HFFc6 (cell line): Measurements from ENCODE around the gene SLC16A5. TPM values are rescaled to one million over a fixed set of nuclear protein-coding genes. Genes with fewer than 3 reads are reported as not detected.
"Not testable (repeated sequence)": the region's sequence is repeated elsewhere in the genome, so short reads cannot be mapped to it uniquely, and the experiment has no call there.

ENCODE experiments used
- DNase-seq: peaks from one replicate; pipeline ENCODE4 v3.0.0-alpha.2; 2018
- H3K27ac Mint-ChIP-seq: 2 replicates; pipeline ENCODE4 v1.8.0; 2020; ENCODE audit warnings: mild to moderate bottlenecking, mixed read lengths
- H3K27me3 Mint-ChIP-seq: 2 replicates; pipeline ENCODE4 v1.8.0; 2021; ENCODE audit warnings: mild to moderate bottlenecking, moderate library complexity, mixed read lengths; ENCODE audit not compliant: insufficient read depth
- H3K36me3 Mint-ChIP-seq: 2 replicates; pipeline ENCODE4 v1.8.0; 2021; ENCODE audit warnings: low read depth, mixed read lengths
- H3K4me1 Mint-ChIP-seq: 2 replicates; pipeline ENCODE4 v1.8.0; 2020; ENCODE audit warnings: low read depth, mixed read lengths
- H3K4me3 Mint-ChIP-seq: 2 replicates; pipeline ENCODE4 v1.8.0; 2020; ENCODE audit warnings: mild to moderate bottlenecking, moderate library complexity, mixed read lengths
- H3K9me3 Mint-ChIP-seq: 2 replicates; pipeline ENCODE4 v1.8.0; 2020; ENCODE audit warnings: mild to moderate bottlenecking, mixed read lengths
- CTCF ChIP-seq: fragments of 200-600 bp; sonication (generic); IDR thresholded peaks from 2 replicates; pipeline ENCODE4 v1.5.0; 2021; ENCODE audit warnings: antibody characterized with exemption, mild to moderate bottlenecking
- total RNA-seq, 6 experiments: library from RNA; stranded (reverse); fragmentation: NEBNext Ultra II Directional; extraction: Animal tissue kit (Norgen Biotek cat#: 25700); gene quantifications; 2 replicates in 1 of 6; 3 replicates in 5 of 6; pipeline ENCODE4 v1.2.3, GENCODE V29; 2021

The SLC16A5 gene
- total RNA-seq, 6 experiments from 2014 or later = 13.9 to 25.0 (median 21.1) TPM

DNA sequence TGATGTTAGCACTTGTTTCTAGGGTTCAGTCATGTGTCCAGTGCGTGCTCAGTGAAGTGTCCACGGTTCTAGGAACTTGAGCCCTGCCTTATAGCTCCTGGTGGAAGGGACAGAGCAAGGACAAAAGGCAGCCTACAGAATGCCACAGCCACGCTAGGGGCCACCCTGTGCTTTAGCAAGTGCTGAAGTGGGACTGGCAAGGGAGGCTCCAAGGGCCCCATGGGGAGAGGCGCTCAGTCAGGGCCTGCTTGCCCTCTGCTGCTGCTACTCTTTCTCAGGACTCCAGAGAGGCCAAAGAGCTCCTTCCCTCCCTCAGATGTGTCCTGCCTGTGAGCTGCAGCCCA is 37.0 kb downstream of the SLC16A5 start:
- Mint-ChIP-seq H3K4me1 (peaks cover 15% of the 10 kb centered on the region), H3K27me3 (peaks cover 4% of the 10 kb centered on the region), H3K36me3 (peaks cover 18% of the 10 kb centered on the region), H3K9me3 (no peaks in the 10 kb centered on the region), H3K27ac (no peak overlapping the region), H3K4me3 (no peak overlapping the region)
- DNase-seq = no peak
- no peak for TF ChIP-seq CTCF

- H3K27ac Mint-ChIP-seq = no peak overlapping the region
- H3K4me1 Mint-ChIP-seq = peaks cover 21% of the 10 kb centered on the region
- H3K9me3 Mint-ChIP-seq = no peaks in the 10 kb centered on the region
- peaks cover 6% of the 10 kb centered on the region; the same call in 1 of the 2 replicates for H3K27me3 Mint-ChIP-seq
- H3K4me3 Mint-ChIP-seq = no peak overlapping the region
- no peak for DNase-seq
- no peak for TF ChIP-seq CTCF
- peaks cover 15% of the 10 kb centered on the region for H3K36me3 Mint-ChIP-seq
Measured at GRCh38 chr17:75125984-75126383, 38.2 kb downstream of the SLC16A5 start.

DNA sequence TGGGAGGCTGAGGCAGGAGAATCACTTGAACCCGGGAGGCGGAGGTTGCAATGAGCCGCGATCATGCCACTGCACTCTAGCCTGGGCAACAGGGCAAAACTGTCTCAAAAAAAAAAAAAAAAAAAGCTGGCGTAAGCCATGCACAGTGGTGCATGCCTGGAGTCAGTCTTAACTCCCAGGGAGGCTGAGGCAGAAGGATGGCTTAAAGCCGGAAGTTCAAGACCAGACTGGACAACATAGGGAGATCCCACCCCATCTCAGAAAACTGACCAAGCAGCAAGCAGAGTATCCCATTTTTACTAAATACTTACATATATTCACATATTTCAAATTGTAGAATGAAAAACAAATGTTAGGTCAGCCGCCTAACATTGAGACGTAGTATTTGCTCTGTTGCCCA is 39.2 kb downstream of the SLC16A5 start:
- Mint-ChIP-seq H3K4me3 (no peak overlapping the region), H3K27me3 (peaks cover 6% of the 10 kb centered on the region; the same call in 1 of the 2 replicates), H3K9me3 (no peaks in the 10 kb centered on the region), H3K4me1 (peaks cover 21% of the 10 kb centered on the region), H3K27ac (no peak overlapping the region), H3K36me3 (peaks cover 13% of the 10 kb centered on the region)
- DNase-seq = no peak
- TF ChIP-seq CTCF = no peak

GRCh38 chr17:75127936-75128335 is 40.2 kb downstream of the SLC16A5 start:
- H3K36me3 Mint-ChIP-seq = peaks cover 13% of the 10 kb centered on the region
- H3K4me3 Mint-ChIP-seq, H3K27ac Mint-ChIP-seq, DNase-seq, H3K9me3 Mint-ChIP-seq, H3K27me3 Mint-ChIP-seq: not testable (repeated sequence)
- peaks cover 21% of the 10 kb centered on the region for H3K4me1 Mint-ChIP-seq

DNA sequence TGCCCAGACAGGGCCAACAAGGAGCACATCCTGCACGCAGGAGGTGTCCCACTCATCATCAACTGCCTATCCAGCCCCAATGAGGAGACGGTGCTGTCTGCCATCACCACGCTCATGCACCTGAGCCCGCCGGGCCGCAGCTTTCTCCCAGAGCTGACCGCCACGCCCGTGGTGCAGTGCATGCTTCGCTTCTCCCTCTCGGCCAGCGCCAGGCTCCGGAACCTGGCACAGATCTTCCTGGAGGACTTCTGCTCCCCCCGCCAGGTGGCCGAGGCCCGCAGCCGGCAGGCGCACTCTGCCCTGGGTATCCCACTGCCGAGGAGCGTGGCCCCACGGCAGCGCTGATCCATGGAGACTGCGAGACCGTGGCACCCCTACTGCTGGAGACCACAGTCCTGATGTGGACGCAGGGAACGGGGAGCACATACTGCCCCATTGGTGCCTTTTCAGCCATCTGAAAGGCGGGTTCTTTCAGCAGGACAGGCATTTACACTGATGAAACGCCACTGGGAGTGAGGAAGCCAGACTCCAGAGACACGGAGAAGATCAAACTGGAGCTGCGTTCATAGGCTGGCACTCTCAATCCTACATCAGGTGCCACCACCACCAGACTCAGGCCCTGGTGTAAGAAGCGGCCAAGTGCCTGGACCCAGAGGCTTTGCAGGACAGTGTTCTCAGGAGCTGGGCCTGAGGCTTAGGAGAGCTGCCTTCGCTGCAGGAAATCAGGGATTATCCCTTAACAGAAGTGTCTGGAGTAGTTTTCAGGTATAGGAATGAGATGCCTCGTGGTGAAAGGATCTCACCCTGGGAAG is 41.1 kb downstream of the SLC16A5 start:
- TF ChIP-seq CTCF = no peak
- H3K36me3 Mint-ChIP-seq = peaks cover 11% of the 10 kb centered on the region
- DNase-seq = no peak
- H3K27ac Mint-ChIP-seq = no peak overlapping the region
- no peak overlapping the region for H3K4me3 Mint-ChIP-seq
- H3K4me1 Mint-ChIP-seq = peaks cover 20% of the 10 kb centered on the region
- H3K9me3 Mint-ChIP-seq = no peaks in the 10 kb centered on the region
- peaks cover 6% of the 10 kb centered on the region; the same call in 1 of the 2 replicates for H3K27me3 Mint-ChIP-seq

DNA sequence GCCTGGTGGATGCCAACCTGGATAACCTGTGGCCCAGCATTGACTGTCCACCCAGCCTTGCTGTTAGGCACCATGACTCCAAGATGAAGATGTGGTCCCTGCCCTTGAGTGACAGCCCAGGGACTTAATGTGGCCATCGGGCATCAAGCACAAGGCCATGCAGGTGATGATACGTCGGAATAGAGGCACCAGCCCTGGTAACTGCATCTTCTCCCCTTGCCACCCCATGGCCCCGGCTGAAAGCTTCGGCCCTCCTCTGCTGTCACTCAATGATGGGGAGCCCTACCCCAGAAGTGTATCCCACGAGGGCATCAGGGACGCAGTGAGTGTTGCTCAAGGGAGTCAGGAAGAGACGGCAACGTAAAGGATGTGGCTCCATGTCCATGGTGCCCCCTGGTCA is 41.8 kb downstream of the SLC16A5 start:
- H3K4me3 Mint-ChIP-seq = no peak overlapping the region; the same call in 1 of the 2 replicates
- H3K9me3 Mint-ChIP-seq = no peaks in the 10 kb centered on the region

More for the DNA sequence above, 41.8 kb downstream of the SLC16A5 start:
- peaks cover 6% of the 10 kb centered on the region; the same call in 1 of the 2 replicates for H3K27me3 Mint-ChIP-seq
- H3K27ac Mint-ChIP-seq = no peak overlapping the region
- peaks cover 13% of the 10 kb centered on the region for H3K4me1 Mint-ChIP-seq
- no peak for TF ChIP-seq CTCF
- DNase-seq = no peak
- peaks cover 8% of the 10 kb centered on the region; the same call in 1 of the 2 replicates for H3K36me3 Mint-ChIP-seq
